ENCODE measurements around the gene ADK. TPM values are rescaled to one million over a fixed set of nuclear protein-coding genes. Genes with fewer than 3 reads are reported as not detected.

The ADK gene
- total RNA-seq (10 to 100 TPM in 4 of 5 donors, 1 to 10 TPM in 1; 7.2 to 66.1 (median 35.2) TPM), polyA plus RNA-seq (10 to 100 TPM; 13.5 to 18.6 (median 16.7) TPM)
- long read RNA-seq, donor 1, partial matches to known transcripts, result 0 of 2 reads
- long read RNA-seq, donor 1, other reads (novel, unspliced or antisense), result 0 of 2 reads
- long read RNA-seq, donor 2, partial matches to known transcripts, result 0 of 3 reads
- long read RNA-seq, donor 2, other reads (novel, unspliced or antisense), result 0 of 3 reads
- long read RNA-seq, donor 3, transcript ADK-201 (11 exons, 1,169 nt), result major isoform, 5 of 5 reads
- long read RNA-seq, donor 3, partial matches to known transcripts, result 0 of 5 reads
- long read RNA-seq, donor 3, other reads (novel, unspliced or antisense), result 0 of 5 reads
- long read RNA-seq, donor 4, result 0 reads
- long read RNA-seq, donor 5, partial matches to known transcripts, result 0 of 4 reads
- long read RNA-seq, donor 5, other reads (novel, unspliced or antisense), result 0 of 4 reads
- long read RNA-seq, donor 6, transcript ADK-201 (11 exons, 1,169 nt), result major isoform, 8 of 12 reads
- long read RNA-seq, donor 6, partial matches to known transcripts, result 0 of 12 reads
- long read RNA-seq, donor 6, other reads (novel, unspliced or antisense), result 0 of 12 reads
- long read RNA-seq, donor 7, partial matches to known transcripts, result 0 of 6 reads
- long read RNA-seq, donor 7, other reads (novel, unspliced or antisense), result 0 of 6 reads
- long read RNA-seq, donor 8, partial matches to known transcripts, result 0 of 2 reads
- long read RNA-seq, donor 8, other reads (novel, unspliced or antisense), result 0 of 2 reads
- long read RNA-seq, donor 9, partial matches to known transcripts, result 0 of 3 reads
- long read RNA-seq, donor 9, other reads (novel, unspliced or antisense), result 0 of 3 reads
- long read RNA-seq, donor 10, partial matches to known transcripts, result 0 of 5 reads
- long read RNA-seq, donor 10, other reads (novel, unspliced or antisense), result 0 of 5 reads

- H3K4me1 ChIP-seq, result peaks cover 13 to 70% (median 41%) of the 10 kb centered on the region in 4 donors
- peak within 1 kb of the TSS; percentile 88 to 92 (median 91) for H3K27ac ChIP-seq
- TF ChIP-seq, protein P1, sequence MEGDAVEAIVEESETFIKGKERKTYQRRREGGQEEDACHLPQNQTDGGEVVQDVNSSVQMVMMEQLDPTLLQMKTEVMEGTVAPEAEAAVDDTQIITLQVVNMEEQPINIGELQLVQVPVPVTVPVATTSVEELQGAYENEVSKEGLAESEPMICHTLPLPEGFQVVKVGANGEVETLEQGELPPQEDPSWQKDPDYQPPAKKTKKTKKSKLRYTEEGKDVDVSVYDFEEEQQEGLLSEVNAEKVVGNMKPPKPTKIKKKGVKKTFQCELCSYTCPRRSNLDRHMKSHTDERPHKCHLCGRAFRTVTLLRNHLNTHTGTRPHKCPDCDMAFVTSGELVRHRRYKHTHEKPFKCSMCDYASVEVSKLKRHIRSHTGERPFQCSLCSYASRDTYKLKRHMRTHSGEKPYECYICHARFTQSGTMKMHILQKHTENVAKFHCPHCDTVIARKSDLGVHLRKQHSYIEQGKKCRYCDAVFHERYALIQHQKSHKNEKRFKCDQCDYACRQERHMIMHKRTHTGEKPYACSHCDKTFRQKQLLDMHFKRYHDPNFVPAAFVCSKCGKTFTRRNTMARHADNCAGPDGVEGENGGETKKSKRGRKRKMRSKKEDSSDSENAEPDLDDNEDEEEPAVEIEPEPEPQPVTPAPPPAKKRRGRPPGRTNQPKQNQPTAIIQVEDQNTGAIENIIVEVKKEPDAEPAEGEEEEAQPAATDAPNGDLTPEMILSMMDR (IDR thresholded peaks at IDR 0.05), result peak in 3 of 7 experiments; percentile 16 to 53 (median 32)
- no peak for TF ChIP-seq EP300 (IDR thresholded peaks at IDR 0.05)
- peak in 1 of 4 donors; percentile 10 for TF ChIP-seq POLR2A (IDR thresholded peaks at IDR 0.05)
- peak in 2 of 3 donors; percentile 4 to 80 for TF ChIP-seq POLR2AphosphoS5 (IDR thresholded peaks at IDR 0.05)
- peaks cover 0 to 7% (median 5%) of the 10 kb centered on the region in 4 donors for H3K36me3 ChIP-seq
- DNase-seq, result peak; percentile 100
- 0 to 1% (median 1%) methylated on average over 51 to 57 of the region's 57 CpGs for WGBS, 5 donors
- peak within 1 kb of the TSS; percentile 66 to 99 (median 90) for H3K4me3 ChIP-seq
- H3K9me3 ChIP-seq, result no peaks in the 10 kb centered on the region
- intact Hi-C loops (cut with DNase I; ENCODE audit: low total_unique reads), result no loop called here
- no peaks in the 10 kb centered on the region for H3K27me3 ChIP-seq
Observed at GRCh38 chr10:74150990-74151878, at the start of gene ADK. Gene ADK, plus strand, starts transcription at chr10:74151221. Its CDS starts 58 bp downstream, at chr10:74151279.

- no peaks in the 10 kb centered on the region for H3K9me3 ChIP-seq
- no peaks in the 10 kb centered on the region for H3K4me1 ChIP-seq
- no peak overlapping the region for H3K4me3 ChIP-seq
- intact Hi-C loops (cut with DNase I; ENCODE audit: low total_unique reads), result no loop called here
- peak in 1 of 2 donors; percentile 20 for DNase-seq
- TF ChIP-seq EP300 (IDR thresholded peaks at IDR 0.05), result no peak
- no peak for TF ChIP-seq POLR2AphosphoS5 (IDR thresholded peaks at IDR 0.05)
- TF ChIP-seq POLR2A (IDR thresholded peaks at IDR 0.05), result no peak
- TF ChIP-seq, protein P1 (IDR thresholded peaks at IDR 0.05), result no peak
- H3K36me3 ChIP-seq, result peaks cover 67 to 99% (median 97%) of the 10 kb centered on the region in 4 donors
- H3K27me3 ChIP-seq, result no peaks in the 10 kb centered on the region
- WGBS, 5 donors, result 78 to 94% (median 88%) methylated on average over 11 of the region's 11 CpGs
- no peak overlapping the region for H3K27ac ChIP-seq
Observed at GRCh38 chr10:74103560-74104258, 47.3 kb upstream of the ADK start.

DNA sequence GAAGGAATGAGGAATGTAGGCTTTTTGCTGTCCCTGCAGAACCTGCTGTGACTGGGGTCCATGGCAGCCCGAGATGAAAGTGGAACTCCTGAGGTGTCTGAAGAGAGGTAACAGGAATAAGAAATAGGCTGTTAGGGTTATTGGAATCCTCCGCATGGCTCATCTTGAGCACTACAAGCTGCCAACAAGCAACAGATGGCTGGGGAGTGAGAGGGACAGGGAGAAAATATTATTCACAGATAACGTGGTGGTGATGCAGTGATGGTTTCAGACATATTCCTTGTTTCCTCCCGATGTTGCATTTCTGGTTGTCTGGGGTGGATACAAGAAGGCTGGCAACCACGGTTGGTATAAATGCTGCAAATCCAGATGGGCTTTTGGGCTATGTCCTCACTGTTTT is 46.5 kb upstream of the ADK start:
- no peak overlapping the region for H3K4me3 ChIP-seq
- no peak overlapping the region for H3K27ac ChIP-seq
- TF ChIP-seq POLR2A (IDR thresholded peaks at IDR 0.05), result no peak
- TF ChIP-seq POLR2AphosphoS5 (IDR thresholded peaks at IDR 0.05), result no peak
- TF ChIP-seq, protein P1 (IDR thresholded peaks at IDR 0.05), result no peak
- no peak for TF ChIP-seq EP300 (IDR thresholded peaks at IDR 0.05)
- no peak for DNase-seq
- intact Hi-C loops (cut with DNase I; ENCODE audit: low total_unique reads), result no loop called here
- no peaks in the 10 kb centered on the region for H3K9me3 ChIP-seq
- no peaks in the 10 kb centered on the region for H3K4me1 ChIP-seq
- WGBS, 5 donors, result 86 to 94% (median 92%) methylated on average over 5 of the region's 5 CpGs
- peaks cover 67 to 99% (median 97%) of the 10 kb centered on the region in 4 donors for H3K36me3 ChIP-seq
- no peaks in the 10 kb centered on the region for H3K27me3 ChIP-seq

Data from stomach (tissue), 19 donors.